Middle frontal gyrus (tissue), 1 donor: ENCODE data around the gene C1QTNF2.

Experiments used
- DNase-seq: peaks from one replicate; pipeline ENCODE4 v3.0.0-alpha.2; 2015; ENCODE audit warnings: low spot score; ENCODE audit errors: extremely low spot score

Gene C1QTNF2

DNA sequence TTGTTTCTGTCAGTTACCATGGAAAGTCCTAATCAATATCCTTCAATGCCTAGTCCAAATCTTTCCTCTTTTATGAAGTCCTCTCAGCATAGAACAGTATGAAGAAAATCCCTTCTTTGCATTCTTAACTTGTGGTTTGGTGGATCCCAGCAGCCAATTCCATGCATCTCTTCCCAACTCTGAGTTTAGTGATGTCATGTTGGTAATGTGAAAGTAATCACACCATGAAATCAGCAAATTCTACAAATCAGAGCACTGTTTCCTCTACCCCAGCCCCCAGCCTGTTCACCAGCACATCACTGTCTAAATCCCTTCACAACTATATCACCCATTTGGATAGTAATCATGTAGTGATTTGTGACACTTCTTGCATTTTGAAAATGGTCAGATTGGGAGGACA, 4.7 kb upstream of the C1QTNF2 start:
- DNase-seq = no peak

DNA sequence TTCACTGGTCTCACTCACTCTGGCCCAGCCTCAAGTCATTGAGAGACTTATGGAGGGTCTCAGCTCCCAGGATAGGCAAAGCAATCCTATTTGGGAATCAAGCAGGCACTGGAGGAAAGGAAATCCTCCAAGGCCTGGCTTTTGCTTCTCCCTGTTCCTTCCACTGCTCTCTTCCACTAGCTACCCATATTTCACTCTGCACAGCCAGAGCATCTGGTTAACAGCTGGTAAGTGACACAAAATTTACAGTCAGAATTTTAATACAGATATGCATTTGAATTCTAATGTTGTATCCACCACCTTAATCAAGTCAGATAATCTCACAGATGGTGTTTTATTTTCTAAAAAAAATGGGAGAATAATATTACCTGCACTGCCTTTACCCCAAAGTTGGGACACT, 868 bp upstream of the C1QTNF2 start:
- no peak for DNase-seq

DNA sequence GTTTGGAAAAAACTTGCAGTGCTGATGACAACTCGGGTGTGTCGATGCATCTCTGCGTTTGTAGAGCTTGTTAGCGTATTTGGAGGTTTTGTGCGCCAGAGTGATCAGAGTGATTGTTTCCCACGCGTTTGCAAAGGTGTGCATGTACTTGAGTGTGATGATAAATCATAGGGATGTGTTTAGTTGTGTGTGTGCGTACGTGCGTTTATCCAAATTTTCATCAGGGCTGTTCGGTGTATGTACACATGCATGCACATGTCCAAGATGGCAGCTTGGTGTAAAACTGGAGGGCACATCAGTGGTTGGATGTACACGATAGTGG, 248 bp upstream of the C1QTNF2 start:
- DNase-seq = no peak

DNA sequence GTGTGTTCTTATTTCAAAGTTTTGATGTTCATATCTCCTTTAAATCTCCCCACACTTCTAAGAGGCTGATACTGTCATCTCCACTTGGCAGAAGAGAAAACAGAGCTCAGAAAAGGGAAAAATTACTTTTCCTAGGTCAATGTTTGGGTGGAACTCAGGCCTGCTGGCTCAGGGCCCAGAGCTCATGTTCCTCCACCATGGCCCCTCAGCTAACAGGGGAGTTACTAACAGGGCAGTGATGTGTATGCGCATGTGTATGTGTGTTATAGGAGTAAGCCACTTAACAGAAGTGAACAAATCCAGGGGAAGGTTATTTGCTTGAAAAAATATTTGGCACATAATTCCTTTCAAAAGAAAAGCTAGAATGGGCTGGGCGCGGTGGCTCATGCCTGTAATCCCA, 2.5 kb downstream of the C1QTNF2 start:
- no peak for DNase-seq

DNA sequence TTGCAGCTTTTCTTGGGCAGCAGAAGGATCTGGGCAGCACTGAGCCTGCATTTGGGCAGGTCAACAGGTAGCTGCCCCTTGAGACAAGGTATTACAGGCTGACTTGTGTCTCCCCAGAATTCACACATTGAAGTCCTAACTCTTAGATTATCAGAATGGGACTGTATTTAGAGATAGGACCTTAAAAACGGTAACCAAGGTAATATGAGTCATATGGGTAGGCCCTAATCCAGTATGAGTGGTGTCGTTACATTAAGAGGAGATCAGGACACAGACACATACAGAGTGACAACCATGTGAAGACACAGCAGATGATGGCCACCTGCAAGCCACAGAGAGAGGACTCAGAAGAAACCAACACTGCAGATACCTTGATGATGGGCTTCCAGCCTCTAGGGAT, 3.2 kb downstream of the C1QTNF2 start:
- no peak for DNase-seq

DNA sequence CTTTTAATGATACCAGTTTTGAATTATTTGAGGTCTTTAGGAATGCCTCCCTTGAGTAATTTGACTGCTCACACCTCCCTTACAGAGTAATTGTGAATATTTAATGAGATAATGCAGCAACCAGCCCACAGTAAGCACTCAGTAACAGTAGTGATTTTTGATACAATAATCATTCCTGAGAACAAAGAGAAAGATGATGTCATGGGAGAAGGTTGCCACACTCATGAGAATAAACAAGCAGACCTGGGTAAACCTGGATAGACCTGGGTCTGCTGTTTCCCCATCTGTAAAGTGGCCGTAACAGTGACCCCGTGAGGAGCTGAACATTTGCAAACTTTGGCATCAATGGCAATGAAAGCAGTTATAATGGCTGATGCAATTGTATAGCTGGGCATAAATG, 4.2 kb downstream of the C1QTNF2 start:
- no peak for DNase-seq

DNA sequence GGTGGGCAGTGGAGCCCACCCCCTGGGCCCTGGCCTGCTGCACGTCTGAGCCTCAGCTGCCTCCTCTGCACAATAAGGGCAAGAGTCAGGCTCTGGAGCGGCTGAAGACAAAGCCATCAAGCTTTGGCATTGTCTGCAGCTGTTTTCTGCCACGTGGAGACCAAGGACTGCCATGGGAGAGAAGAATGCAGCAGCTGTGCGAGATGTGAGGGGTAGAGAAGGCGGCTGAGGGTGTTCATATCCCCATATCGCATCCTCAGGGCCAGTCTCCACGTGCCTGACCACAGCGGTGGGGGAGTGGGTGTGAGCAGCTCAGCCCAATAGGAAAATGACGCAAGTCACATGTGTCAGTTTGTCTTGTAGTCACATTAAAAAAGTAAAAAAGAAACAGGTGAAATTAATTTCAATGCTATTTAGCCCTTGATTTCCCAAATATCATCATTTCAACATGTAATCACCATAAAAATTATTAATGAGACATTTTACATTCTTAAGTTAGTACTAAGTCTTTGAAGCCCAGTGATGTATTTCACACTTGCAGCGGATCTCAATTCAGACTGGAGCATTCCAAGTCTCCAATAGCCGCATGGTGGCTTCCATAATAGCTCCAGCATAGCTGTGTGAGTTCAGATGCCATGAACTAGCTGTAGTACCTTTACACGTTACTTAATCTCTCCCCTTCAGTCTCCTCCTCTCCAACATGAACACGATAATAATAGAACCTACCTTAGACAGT, 6.6 kb downstream of the C1QTNF2 start:
- no peak for DNase-seq

DNA sequence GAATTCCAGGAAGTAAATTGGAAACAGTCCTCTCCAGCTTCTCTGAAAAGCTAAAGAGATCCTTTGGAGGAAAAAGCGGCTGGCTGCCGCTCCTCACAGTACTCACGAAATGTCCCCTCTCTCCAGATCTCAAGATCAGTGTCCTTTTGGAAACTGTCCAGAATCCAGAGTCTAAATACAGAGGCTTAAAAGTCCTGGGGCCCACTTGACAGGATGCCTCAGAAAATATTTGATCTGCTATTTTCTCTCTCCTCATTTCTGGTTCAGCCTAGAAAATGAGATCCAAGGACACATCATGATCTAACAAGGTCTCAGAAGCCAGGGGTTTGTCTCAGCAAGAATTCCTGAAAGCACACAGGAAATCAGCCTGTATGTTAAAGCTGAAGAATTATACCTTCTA, 7.2 kb downstream of the C1QTNF2 start:
- no peak for DNase-seq

DNA sequence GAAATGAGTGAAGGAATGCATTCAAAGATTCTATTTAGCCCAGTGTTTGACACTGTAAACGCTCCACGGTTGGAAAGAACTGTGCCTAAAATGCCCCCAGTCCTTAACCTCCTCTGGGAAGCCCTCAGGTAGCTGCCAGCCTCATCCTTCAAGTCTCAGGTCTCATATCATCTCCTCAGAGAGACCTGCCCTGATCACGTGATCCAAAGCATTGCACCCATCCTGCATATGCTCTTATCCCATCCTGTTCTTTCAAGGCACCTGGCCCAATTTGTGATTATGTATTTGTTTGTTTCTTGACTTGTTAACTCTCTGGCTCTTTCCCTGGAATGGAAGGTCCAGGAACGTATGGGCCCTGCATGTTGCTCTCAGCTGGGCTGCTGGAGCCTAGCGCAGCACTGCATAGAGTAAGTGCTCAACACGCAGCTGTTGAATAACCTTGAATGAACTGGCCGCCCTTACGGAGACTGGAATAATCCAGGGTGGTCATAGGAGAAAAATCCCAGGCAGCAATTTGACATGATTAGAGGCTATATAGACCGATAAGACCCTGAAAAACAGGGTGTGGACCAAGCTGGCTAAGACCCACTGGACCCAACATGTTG, 8.7 kb downstream of the C1QTNF2 start:
- DNase-seq = no peak

DNA sequence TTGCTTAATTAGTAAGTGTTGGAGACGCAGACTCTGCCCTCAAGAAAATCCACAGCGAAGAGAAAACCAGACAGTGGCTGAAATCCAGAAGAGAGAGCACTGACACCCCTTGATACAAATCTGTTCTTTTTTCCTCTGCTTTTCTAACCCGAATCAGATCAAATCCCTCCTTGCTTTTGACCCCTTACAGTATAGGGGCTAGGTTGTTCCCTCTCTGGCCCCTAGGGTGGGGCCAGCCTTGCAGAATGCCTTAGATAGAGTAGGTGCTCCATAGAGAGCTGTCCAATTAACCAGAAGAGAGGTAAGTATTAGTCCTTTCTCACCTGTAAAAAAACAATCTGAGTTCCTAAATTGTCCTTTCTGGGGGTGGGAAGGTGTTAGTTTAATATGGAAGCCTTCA, 10.1 kb downstream of the C1QTNF2 start:
- no peak for DNase-seq

DNA sequence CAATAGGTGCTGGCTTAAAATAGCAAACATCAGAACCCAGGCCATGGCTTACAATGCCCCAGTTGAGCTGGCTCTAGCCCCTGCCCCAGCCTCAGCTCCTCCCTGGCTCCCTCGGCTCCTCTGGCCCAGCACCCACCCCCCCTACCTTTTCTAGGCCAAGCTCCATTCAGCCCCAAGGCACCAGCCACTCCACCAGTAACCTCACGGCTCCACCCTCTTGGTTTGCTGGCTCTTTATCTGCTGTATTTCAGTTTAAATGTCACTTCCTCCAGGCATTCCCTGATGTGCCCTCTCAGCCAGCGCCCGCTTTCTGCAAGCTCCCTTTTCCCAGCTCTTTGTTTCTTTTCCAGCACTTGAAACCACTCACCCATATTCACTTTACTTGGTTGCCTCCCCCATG, 10.6 kb downstream of the C1QTNF2 start:
- no peak for DNase-seq

DNA sequence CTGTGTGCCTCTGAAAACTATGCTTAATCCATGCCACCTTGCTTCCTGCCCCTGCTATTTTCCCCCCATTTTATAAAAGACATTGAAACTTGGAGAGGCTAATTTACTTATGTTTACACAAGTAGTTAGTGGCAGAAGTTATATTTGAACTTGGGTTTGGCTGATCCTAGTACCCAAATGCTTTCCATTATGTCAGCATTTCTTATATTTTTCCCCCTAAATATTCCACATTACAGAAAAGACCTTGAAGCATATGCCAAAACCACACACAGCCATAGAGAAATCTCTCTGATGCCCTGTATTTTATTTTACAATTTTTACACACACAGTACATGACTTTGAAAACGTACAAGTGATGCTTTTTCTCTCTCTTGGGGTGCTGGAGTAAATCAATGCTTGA, 11.2 kb downstream of the C1QTNF2 start:
- DNase-seq = no peak

DNA sequence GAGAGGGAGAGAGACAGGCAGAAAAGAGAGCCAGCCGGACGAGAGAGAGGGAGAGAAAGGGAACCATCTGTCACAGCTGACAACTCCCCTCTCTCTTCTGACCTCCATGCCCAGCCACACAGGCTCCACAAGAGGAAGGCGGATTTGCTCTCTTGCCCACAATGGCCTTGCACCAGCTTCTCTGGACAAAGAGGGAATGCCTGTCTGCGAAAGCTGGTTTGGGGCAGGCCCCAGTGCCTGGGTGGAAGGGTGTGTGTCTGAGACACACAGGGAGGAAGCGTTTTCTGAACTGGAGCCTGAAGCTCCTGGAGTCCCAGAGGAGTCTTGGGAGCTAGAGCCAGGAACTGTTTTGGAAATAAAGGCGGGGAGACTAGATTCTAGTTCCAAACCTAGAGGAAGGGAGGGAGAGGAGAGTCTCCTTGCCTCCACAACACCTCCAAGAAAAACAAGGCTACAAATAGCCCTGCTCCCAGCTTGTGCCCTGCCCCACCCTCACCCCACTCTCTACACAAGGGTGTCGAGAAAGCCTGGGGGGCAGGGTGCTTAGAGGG, 12.5 kb downstream of the C1QTNF2 start:
- no peak for DNase-seq

DNA sequence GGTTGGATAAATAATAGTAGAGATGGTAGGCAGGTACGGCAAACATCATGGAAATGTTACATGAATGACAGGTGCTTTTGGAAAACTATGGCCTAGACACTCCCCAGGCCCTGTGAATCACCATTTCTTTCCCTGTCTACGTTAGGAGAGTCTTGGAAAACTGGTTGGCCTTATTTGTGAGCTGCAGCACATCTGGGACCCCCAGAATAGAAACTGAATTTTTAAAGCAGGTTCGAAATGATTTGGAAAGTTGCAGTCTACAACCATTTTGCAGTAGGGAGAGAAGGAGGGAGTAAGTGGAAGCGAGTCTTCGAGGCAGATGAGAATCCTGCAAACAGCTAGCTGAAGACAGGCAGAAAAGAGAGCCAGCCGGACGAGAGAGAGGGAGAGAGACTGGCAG, 13.0 kb downstream of the C1QTNF2 start:
- DNase-seq = no peak

DNA sequence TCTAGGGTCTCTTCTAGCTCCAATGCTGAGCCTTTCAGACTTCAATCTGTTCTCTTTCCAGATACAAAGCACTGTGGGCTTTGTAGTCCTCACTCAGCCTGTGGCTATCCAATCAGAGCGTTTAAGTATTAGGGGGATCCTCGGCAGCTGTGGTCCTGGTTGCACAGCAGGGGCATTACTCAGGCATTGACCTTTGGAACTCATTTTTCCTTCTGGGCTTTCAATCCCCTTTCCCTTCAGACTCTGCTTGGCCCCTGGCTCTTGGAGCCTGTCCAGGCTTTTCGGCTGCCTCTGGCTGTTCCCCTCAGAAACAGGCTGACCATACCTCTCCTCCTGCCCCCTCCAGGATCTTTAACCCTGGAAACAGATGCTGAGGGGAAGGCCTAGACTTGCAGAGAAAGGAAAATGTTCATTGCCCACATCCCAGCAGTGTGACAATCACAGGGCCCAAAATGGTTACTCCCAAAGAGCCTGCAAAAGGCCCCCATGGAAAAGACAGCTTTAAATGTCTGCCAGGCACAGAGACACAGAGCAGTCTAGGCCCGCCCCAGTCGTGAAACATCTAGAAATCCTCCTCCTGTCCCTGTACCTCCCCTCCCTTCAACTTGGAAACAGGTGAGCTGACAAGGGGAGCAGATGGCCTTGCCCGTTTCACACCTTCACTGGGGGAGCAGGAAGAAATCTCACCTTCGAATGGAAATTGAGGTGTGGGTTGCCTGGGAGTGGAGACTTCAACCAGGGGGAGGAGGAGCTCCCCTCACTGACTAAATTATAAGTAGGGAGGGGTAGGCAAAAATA, 13.7 kb downstream of the C1QTNF2 start:
- no peak for DNase-seq

DNA sequence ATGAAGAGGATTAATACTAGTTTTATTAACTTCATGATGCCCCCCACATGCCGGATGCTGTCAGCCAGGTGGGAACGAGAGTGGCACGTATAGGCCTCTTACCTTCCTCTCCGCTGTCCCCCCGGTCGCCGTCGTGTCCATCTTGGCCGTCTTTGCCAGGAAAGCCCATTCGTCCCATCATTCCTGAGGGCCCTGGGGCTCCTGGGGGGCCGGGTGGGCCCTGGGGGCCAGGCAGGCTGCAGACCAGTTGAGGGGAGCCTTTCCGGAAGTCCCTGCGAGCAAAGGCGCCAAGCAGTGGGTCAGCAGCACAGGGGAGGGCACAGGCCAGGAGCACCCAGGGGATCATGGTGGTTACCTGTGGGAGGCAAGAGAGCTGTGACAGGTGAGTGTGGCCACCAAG, 15.8 kb downstream of the C1QTNF2 start:
- DNase-seq = no peak

DNA sequence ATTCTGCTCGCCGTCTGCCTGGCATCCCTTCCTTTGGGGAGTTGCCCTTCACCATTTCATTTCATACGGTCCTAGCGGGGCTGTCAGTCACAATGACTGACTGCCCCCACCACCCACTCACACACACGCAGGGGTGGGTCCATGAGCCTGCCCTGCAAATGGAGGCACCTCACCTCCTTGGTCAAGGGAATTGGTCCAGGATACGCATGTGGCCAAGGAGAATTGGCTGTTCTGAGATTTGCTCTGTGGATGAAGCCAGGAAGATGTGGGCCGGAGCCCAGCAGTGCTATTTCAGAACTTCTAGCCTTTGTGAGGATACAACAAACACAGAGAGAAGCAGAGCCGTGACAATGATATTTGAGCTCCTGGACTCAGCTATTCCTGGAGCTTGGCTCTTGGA, 17.0 kb downstream of the C1QTNF2 start:
- DNase-seq = peak; percentile 15

DNA sequence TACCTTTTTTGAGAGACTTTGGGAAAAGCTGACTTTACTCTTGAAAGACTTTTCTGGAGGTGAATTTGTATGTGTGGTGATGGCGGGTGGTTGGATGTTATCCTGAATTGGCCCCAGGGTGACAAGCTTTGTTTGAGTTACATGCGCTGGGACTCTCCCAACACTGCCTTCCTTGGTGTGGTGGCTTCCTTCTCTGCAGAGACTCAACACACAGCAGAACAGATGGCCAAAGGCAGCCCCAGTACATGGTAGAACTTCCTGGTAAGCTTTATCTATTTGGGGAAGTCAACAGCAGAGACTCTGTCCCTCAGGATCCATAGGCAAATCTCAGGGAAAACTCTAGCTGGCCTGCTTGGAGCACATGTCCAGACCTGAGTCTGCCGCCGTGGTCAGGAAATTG, 18.1 kb downstream of the C1QTNF2 start:
- DNase-seq = no peak

DNA sequence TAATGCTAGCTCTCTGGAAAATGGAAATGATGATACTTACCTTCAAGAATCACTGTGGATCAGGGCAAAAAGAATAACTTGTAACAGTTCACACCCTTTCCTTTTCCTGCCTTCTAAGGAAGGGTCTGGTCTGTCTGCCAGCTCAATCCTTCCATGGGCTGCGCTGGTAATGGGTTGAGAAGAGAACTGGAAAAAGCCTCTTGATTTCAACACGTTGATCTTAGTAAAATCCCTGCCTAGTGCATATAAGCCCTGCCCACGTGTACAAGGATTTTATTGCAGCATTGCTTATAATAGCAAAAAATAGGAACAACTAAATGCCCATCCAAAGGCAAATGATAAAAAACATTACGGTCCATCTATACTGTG, 20.5 kb downstream of the C1QTNF2 start:
- no peak for DNase-seq

DNA sequence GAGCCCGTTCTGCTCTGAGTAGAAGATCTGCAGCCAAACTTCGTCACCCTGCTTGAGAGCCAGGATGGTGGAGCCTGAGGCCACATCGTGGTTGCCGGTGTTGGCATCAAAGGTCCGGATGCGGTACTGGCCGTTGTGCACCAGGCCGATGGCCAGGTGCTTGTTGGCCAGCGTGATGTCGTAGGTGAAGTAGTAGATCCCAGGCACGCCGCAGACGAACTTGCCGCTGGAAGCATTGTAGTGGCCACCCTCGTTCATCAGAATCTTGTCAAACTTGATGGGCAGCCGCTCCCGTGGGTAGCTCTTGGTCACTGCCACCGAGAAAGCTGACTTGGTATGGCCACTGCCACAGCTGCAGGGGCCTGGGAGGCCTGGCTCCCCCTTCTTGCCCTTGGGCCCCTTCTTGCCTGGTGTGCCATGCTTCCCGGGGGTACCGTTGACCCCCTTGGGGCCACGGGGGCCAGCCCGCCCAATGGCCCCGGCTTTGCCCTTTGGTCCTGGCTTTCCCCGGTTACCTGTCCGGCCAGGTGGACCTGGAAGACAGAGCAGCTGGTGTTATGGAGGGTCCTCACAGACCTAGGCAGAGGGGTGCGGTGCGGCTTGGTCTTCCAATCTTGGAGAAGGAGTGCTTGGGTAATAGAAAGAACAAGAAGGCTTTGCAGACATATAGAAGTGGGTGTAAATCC, 21.0 kb downstream of the C1QTNF2 start:
- DNase-seq = no peak

DNA sequence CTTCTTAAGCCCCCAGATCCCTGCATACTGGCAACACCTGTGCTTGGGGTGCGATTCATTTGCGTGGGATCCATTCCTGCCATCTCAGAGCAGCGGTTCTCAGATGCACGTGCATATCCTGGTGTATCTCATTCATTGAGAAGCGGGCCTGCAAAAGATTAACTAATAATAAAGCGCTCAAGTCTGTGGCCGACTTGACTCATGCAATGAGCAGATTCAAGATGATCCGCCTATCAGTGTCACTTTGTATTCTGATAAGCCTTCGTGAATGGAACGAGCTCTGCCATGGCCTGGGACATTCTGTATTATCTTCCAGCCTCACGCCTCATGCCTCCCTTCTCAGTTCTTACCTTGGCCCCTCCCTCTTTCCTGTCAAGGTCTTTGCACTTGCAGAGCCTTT, 22.3 kb downstream of the C1QTNF2 start:
- DNase-seq = no peak

DNA sequence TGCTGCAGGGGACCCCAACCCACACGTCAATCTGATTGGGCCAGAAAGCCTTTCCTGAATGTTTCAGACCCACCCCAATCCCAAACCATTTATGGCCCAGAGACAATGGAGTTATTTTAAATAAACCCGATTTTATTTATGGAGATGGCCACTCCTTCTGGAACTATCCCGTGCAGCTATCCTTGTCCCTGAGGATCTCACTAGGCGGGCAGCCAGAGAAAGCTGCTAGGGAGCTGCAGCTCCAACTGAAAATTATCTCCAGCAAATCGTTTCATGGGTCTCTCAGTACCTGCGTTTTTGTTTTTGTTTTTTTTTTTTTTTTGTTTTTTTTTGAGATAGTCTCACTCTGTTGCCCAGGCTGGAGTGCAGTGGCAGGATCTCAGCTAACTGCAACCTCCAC, 23.0 kb downstream of the C1QTNF2 start:
- no peak for DNase-seq
